ENCODE data around the gene SLC12A8. TPM values are rescaled to one million over a fixed set of nuclear protein-coding genes. Genes with fewer than 3 reads are reported as not detected.

The SLC12A8 gene
- total RNA-seq, 1 donor from 2014 or later, result 2.2 TPM

- Histone ChIP-seq H3K27ac (no peak overlapping the region), H3K4me3 (no peak overlapping the region), H3F3A (ENCODE audit: low read depth) (peaks cover 16% of the 10 kb centered on the region), H2AFZ (replicated peaks) (no peak overlapping the region), H3K27me3 (peaks cover 2% of the 10 kb centered on the region), H3K9me3 (ENCODE audit: low read depth) (no peaks in the 10 kb centered on the region), H3K9ac (no peak overlapping the region), H3K4me2 (no peak overlapping the region), H3K36me3 (no peaks in the 10 kb centered on the region), H3K79me2 (ENCODE audit: low read depth) (no peaks in the 10 kb centered on the region), H4K20me1 (ENCODE audit: low read depth) (no peaks in the 10 kb centered on the region), H3K4me1 (peaks cover 25% of the 10 kb centered on the region)
- H3K27ac Mint-ChIP-seq, result no peak overlapping the region
- H3K4me1 Mint-ChIP-seq, result peaks cover 47% of the 10 kb centered on the region
- TF ChIP-seq EZH2phosphoT487 (IDR thresholded peaks at IDR 0.05) (no peak), CTCF (IDR thresholded peaks at IDR 0.05) (no peak), EZH2 (IDR thresholded peaks at IDR 0.05) (no peak)
- H3K36me3 Mint-ChIP-seq, result no peaks in the 10 kb centered on the region
- peaks cover 31% of the 10 kb centered on the region for H3K27me3 Mint-ChIP-seq (ENCODE audit: insufficient read depth, low read depth)
- no peak overlapping the region for H3K4me3 Mint-ChIP-seq
- no peaks in the 10 kb centered on the region for H3K9me3 Mint-ChIP-seq
- no peak for DNase-seq (ENCODE audit: low spot score)
Observed at GRCh38 chr3:125148016-125148812, 64.3 kb downstream of the SLC12A8 start.

GRCh38 chr3:125147491-125147820 lies 65.1 kb downstream of the SLC12A8 start:
- Histone ChIP-seq H3K36me3 (no peaks in the 10 kb centered on the region), H3K79me2 (ENCODE audit: low read depth) (no peaks in the 10 kb centered on the region), H3K4me3 (no peak overlapping the region), H3K27me3 (peaks cover 9% of the 10 kb centered on the region), H3F3A (ENCODE audit: low read depth) (peaks cover 23% of the 10 kb centered on the region), H3K9me3 (ENCODE audit: low read depth) (no peaks in the 10 kb centered on the region), H3K4me1 (peaks cover 31% of the 10 kb centered on the region), H3K4me2 (no peak overlapping the region), H3K27ac (no peak overlapping the region), H3K9ac (no peak overlapping the region), H2AFZ (replicated peaks) (no peak overlapping the region), H4K20me1 (ENCODE audit: low read depth) (no peaks in the 10 kb centered on the region)
- H3K36me3 Mint-ChIP-seq, result no peaks in the 10 kb centered on the region
- H3K27me3 Mint-ChIP-seq (ENCODE audit: insufficient read depth, low read depth), result peaks cover 31% of the 10 kb centered on the region
- H3K4me1 Mint-ChIP-seq, result peaks cover 53% of the 10 kb centered on the region
- H3K27ac Mint-ChIP-seq, result no peak overlapping the region
- H3K9me3 Mint-ChIP-seq, result no peaks in the 10 kb centered on the region
- peak overlapping the region; percentile 5 for H3K4me3 Mint-ChIP-seq
- no peak for DNase-seq (ENCODE audit: low spot score)
- TF ChIP-seq EZH2 (IDR thresholded peaks at IDR 0.05) (no peak), CTCF (IDR thresholded peaks at IDR 0.05) (no peak), EZH2phosphoT487 (IDR thresholded peaks at IDR 0.05) (no peak)

GRCh38 chr3:125146626-125147490 lies 65.7 kb downstream of the SLC12A8 start:
- H3K4me2 ChIP-seq, result no peak overlapping the region
- Mint-ChIP-seq H3K27me3 (ENCODE audit: insufficient read depth, low read depth) (peaks cover 35% of the 10 kb centered on the region), H3K4me3 (no peak overlapping the region), H3K4me1 (peaks cover 57% of the 10 kb centered on the region), H3K9me3 (no peaks in the 10 kb centered on the region), H3K36me3 (no peaks in the 10 kb centered on the region), H3K27ac (no peak overlapping the region)
- DNase-seq (ENCODE audit: low spot score), result no peak
- H3K27ac ChIP-seq, result no peak overlapping the region
- peaks cover 37% of the 10 kb centered on the region for H3K4me1 ChIP-seq
- no peaks in the 10 kb centered on the region for H4K20me1 ChIP-seq (ENCODE audit: low read depth)
- no peak overlapping the region for H3K9ac ChIP-seq
- peaks cover 14% of the 10 kb centered on the region for H3K27me3 ChIP-seq
- no peak overlapping the region for H2AFZ ChIP-seq (replicated peaks)
- no peaks in the 10 kb centered on the region for H3K79me2 ChIP-seq (ENCODE audit: low read depth)
- TF ChIP-seq EZH2phosphoT487 (IDR thresholded peaks at IDR 0.05), result no peak
- no peak for TF ChIP-seq EZH2 (IDR thresholded peaks at IDR 0.05)
- no peak for TF ChIP-seq CTCF (IDR thresholded peaks at IDR 0.05)
- peaks cover 29% of the 10 kb centered on the region for H3F3A ChIP-seq (ENCODE audit: low read depth)
- H3K4me3 ChIP-seq, result no peak overlapping the region
- no peaks in the 10 kb centered on the region for H3K36me3 ChIP-seq
- H3K9me3 ChIP-seq (ENCODE audit: low read depth), result no peaks in the 10 kb centered on the region
